ENCODE results near the gene WDFY3.

The WDFY3 gene

GRCh38 chr4:84964995-84965552, 1.4 kb downstream of the WDFY3 start:
- Histone ChIP-seq H3K9me2 (replicated peaks; ENCODE audit: insufficient read depth, low read length) (no peaks in the 10 kb centered on the region), H3K4me3 (ENCODE audit: insufficient read depth, low read length, poor library complexity, severe bottlenecking) (no peak overlapping the region), H3K9ac (ENCODE audit: low read length) (no peak overlapping the region), H3K9me3 (ENCODE audit: insufficient read depth, low read length) (no peaks in the 10 kb centered on the region), H3K27ac (ENCODE audit: low read depth, low read length) (no peak overlapping the region), H2AFZ (ENCODE audit: low read depth, low read length, severe bottlenecking) (no peak overlapping the region), H3K36me3 (ENCODE audit: low read length) (no peaks in the 10 kb centered on the region), H4K20me1 (ENCODE audit: low read depth, low read length) (no peaks in the 10 kb centered on the region), H3F3A (ENCODE audit: insufficient read depth) (no peaks in the 10 kb centered on the region), H3K4me2 (ENCODE audit: low read depth, low read length, poor library complexity, severe bottlenecking) (no peak overlapping the region), H3K27me3 (ENCODE audit: low read length) (no peaks in the 10 kb centered on the region), H3K79me2 (ENCODE audit: insufficient read depth, low read length) (no peaks in the 10 kb centered on the region)
- TF ChIP-seq, protein P1, sequence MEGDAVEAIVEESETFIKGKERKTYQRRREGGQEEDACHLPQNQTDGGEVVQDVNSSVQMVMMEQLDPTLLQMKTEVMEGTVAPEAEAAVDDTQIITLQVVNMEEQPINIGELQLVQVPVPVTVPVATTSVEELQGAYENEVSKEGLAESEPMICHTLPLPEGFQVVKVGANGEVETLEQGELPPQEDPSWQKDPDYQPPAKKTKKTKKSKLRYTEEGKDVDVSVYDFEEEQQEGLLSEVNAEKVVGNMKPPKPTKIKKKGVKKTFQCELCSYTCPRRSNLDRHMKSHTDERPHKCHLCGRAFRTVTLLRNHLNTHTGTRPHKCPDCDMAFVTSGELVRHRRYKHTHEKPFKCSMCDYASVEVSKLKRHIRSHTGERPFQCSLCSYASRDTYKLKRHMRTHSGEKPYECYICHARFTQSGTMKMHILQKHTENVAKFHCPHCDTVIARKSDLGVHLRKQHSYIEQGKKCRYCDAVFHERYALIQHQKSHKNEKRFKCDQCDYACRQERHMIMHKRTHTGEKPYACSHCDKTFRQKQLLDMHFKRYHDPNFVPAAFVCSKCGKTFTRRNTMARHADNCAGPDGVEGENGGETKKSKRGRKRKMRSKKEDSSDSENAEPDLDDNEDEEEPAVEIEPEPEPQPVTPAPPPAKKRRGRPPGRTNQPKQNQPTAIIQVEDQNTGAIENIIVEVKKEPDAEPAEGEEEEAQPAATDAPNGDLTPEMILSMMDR (IDR thresholded peaks at IDR 0.05; ENCODE audit: insufficient read depth, low read length, poor library complexity, severe bottlenecking), result no peak
- no peak for TF ChIP-seq EZH2phosphoT487 (conservative IDR thresholded peaks at IDR 0.05; ENCODE audit: low read length)

- no peaks in the 10 kb centered on the region for H3K9me3 ChIP-seq (ENCODE audit: insufficient read depth, low read length)
- no peaks in the 10 kb centered on the region for H4K20me1 ChIP-seq (ENCODE audit: low read depth, low read length)
- no peak overlapping the region for H3K27ac ChIP-seq (ENCODE audit: low read depth, low read length)
- H3K79me2 ChIP-seq (ENCODE audit: insufficient read depth, low read length), result no peaks in the 10 kb centered on the region
- no peak overlapping the region for H3K4me2 ChIP-seq (ENCODE audit: low read depth, low read length, poor library complexity, severe bottlenecking)
- no peaks in the 10 kb centered on the region for H3F3A ChIP-seq (ENCODE audit: insufficient read depth)
- no peak for TF ChIP-seq EZH2phosphoT487 (conservative IDR thresholded peaks at IDR 0.05; ENCODE audit: low read length)
- TF ChIP-seq, protein P1 (IDR thresholded peaks at IDR 0.05; ENCODE audit: insufficient read depth, low read length, poor library complexity, severe bottlenecking), result no peak
- no peak overlapping the region for H3K9ac ChIP-seq (ENCODE audit: low read length)
- H3K4me3 ChIP-seq (ENCODE audit: insufficient read depth, low read length, poor library complexity, severe bottlenecking), result no peak overlapping the region
- no peaks in the 10 kb centered on the region for H3K27me3 ChIP-seq (ENCODE audit: low read length)
- no peaks in the 10 kb centered on the region for H3K36me3 ChIP-seq (ENCODE audit: low read length)
- no peak overlapping the region for H2AFZ ChIP-seq (ENCODE audit: low read depth, low read length, severe bottlenecking)
- no peaks in the 10 kb centered on the region for H3K9me2 ChIP-seq (replicated peaks; ENCODE audit: insufficient read depth, low read length)
Observed at GRCh38 chr4:84962102-84962501, 4.4 kb downstream of the WDFY3 start.

GRCh38 chr4:84958434-84958833, 8.1 kb downstream of the WDFY3 start:
- no peaks in the 10 kb centered on the region for H4K20me1 ChIP-seq (ENCODE audit: low read depth, low read length)
- H3K27me3 ChIP-seq (ENCODE audit: low read length), result no peaks in the 10 kb centered on the region

More at GRCh38 chr4:84958434-84958833, 8.1 kb downstream of the WDFY3 start:
- Histone ChIP-seq H3K9me2 (replicated peaks; ENCODE audit: insufficient read depth, low read length) (no peaks in the 10 kb centered on the region), H3K4me2 (ENCODE audit: low read depth, low read length, poor library complexity, severe bottlenecking) (no peak overlapping the region), H3K79me2 (ENCODE audit: insufficient read depth, low read length) (no peaks in the 10 kb centered on the region), H3K36me3 (ENCODE audit: low read length) (no peaks in the 10 kb centered on the region), H3K4me3 (ENCODE audit: insufficient read depth, low read length, poor library complexity, severe bottlenecking) (no peak overlapping the region), H3K9me3 (ENCODE audit: insufficient read depth, low read length) (no peaks in the 10 kb centered on the region), H3F3A (ENCODE audit: insufficient read depth) (no peaks in the 10 kb centered on the region), H3K27ac (ENCODE audit: low read depth, low read length) (no peak overlapping the region), H3K9ac (ENCODE audit: low read length) (no peak overlapping the region), H2AFZ (ENCODE audit: low read depth, low read length, severe bottlenecking) (no peak overlapping the region)
- TF ChIP-seq, protein P1 (IDR thresholded peaks at IDR 0.05; ENCODE audit: insufficient read depth, low read length, poor library complexity, severe bottlenecking), result no peak
- no peak for TF ChIP-seq EZH2phosphoT487 (conservative IDR thresholded peaks at IDR 0.05; ENCODE audit: low read length)

Measured in SU-DHL-6 (cell line).